HS-5 (cell line): Measurements from ENCODE around the gene UBL5.
"Not testable (repeated sequence)": the region's sequence is repeated elsewhere in the genome, so short reads cannot be mapped to it uniquely, and the experiment has no call there.

Source experiments
- DNase-seq: peaks from one replicate; pipeline ENCODE4 v3.0.0-alpha.2; 2012; ENCODE audit warnings: low read depth

UBL5 gene

GRCh38 chr19:9827289-9828238 lies at the start of gene UBL5:
TSS of gene UBL5 (plus strand) at chr19:9827918. CDS start at chr19:9828338, 420 bp downstream.
- peak; percentile 61 for DNase-seq

GRCh38 chr19:9782338-9782737 lies 45.4 kb upstream of the UBL5 start:
- DNase-seq = no peak

- DNase-seq = not testable (repeated sequence)
These were observed 43.6 kb upstream of the UBL5 start for GRCh38 chr19:9784163-9784496.

GRCh38 chr19:9785367-9786331 lies 42.1 kb upstream of the UBL5 start:
- peak; percentile 63 for DNase-seq

- no peak for DNase-seq
These were observed 41.4 kb upstream of the UBL5 start for GRCh38 chr19:9786342-9786741.

- no peak for DNase-seq
These were observed 40.9 kb upstream of the UBL5 start for GRCh38 chr19:9786819-9787218.

GRCh38 chr19:9788604-9789003 lies 39.1 kb upstream of the UBL5 start:
- not testable (repeated sequence) for DNase-seq

GRCh38 chr19:9789066-9789465 lies 38.7 kb upstream of the UBL5 start:
- no peak for DNase-seq

- not testable (repeated sequence) for DNase-seq
These were observed 38.1 kb upstream of the UBL5 start for GRCh38 chr19:9789579-9789978.

GRCh38 chr19:9791073-9791367 lies 36.7 kb upstream of the UBL5 start:
- not testable (repeated sequence) for DNase-seq

GRCh38 chr19:9791552-9792205 lies 36.0 kb upstream of the UBL5 start:
- peak; percentile 75 for DNase-seq

- peak; percentile 76 for DNase-seq
These were observed 35.3 kb upstream of the UBL5 start for GRCh38 chr19:9792206-9793070.

GRCh38 chr19:9793071-9793591 lies 34.6 kb upstream of the UBL5 start:
- DNase-seq = no peak

GRCh38 chr19:9796113-9796773 lies 31.5 kb upstream of the UBL5 start:
- peak; percentile 83 for DNase-seq

- no peak for DNase-seq
These were observed 29.8 kb upstream of the UBL5 start for GRCh38 chr19:9797871-9798270.

- no peak for DNase-seq
These were observed 28.6 kb upstream of the UBL5 start for GRCh38 chr19:9799162-9799561.

GRCh38 chr19:9801976-9802375 lies 25.7 kb upstream of the UBL5 start:
- DNase-seq = no peak

- no peak for DNase-seq
These were observed 20.9 kb upstream of the UBL5 start for GRCh38 chr19:9806803-9807202.

- DNase-seq = no peak
These were observed 18.6 kb upstream of the UBL5 start for GRCh38 chr19:9808855-9809824.
